Lung (tissue), 12 donors: ENCODE data around the gene CALD1. TPM values are rescaled to one million over a fixed set of nuclear protein-coding genes. Genes with fewer than 3 reads are reported as not detected.

Experiments used
- ATAC-seq: fragments of 200-7000 bp; cut with Tn5 transposase; one replicate; pipeline ENCODE4 v1.9.1; 2020; ENCODE audit warnings: moderate number of reproducible peaks; ENCODE audit not compliant: insufficient read depth, low FRiP score
- DNase-seq, 3 donors: peaks; one replicate each; pipeline ENCODE4 v3.0.0-alpha.2; 2013 to 2017
- H3K27ac ChIP-seq, 2 donors: one replicate each; pipeline ENCODE4 v1.5.1; 2013; ENCODE audit warnings: mild to moderate bottlenecking in 2 of 2, moderate library complexity in 2 of 2, control low read depth in 1 of 2, inconsistent platforms in 1 of 2, low read depth in 1 of 2, low read length in 1 of 2
- H3K27me3 ChIP-seq, 3 donors: one replicate each; pipeline ENCODE4 v1.5.1; 2013; ENCODE audit warnings: low read length in 2 of 3; ENCODE audit not compliant: control insufficient read depth in 3 of 3, insufficient read depth in 3 of 3
- H3K36me3 ChIP-seq, 4 donors: one replicate each; pipeline ENCODE4 v1.5.1; 2013; ENCODE audit warnings: low read length in 4 of 4, mild to moderate bottlenecking in 1 of 4, moderate library complexity in 1 of 4; ENCODE audit not compliant: control insufficient read depth in 4 of 4, insufficient read depth in 4 of 4
- H3K4me1 ChIP-seq, 5 donors: one replicate each; pipeline ENCODE4 v1.5.1; 2013; ENCODE audit warnings: low read length in 5 of 5, mild to moderate bottlenecking in 2 of 5, moderate library complexity in 1 of 5; ENCODE audit not compliant: control insufficient read depth in 5 of 5, insufficient read depth in 5 of 5
- H3K4me3 ChIP-seq: one replicate; pipeline ENCODE4 v1.5.1; 2013; ENCODE audit warnings: mild to moderate bottlenecking, control low read depth, moderate library complexity
- H3K9ac ChIP-seq, 2 donors: one replicate each; pipeline ENCODE4 v1.5.1; 2013; ENCODE audit warnings: low read length in 2 of 2, control low read depth in 1 of 2; ENCODE audit not compliant: insufficient read depth in 1 of 2
- H3K9me3 ChIP-seq, 4 donors: one replicate each; pipeline ENCODE4 v1.5.1; 2013; ENCODE audit warnings: low read length in 3 of 4, mild to moderate bottlenecking in 1 of 4, moderate library complexity in 1 of 4; ENCODE audit not compliant: control insufficient read depth in 4 of 4, insufficient read depth in 3 of 4
- CTCF ChIP-seq: IDR thresholded peaks from 2 replicates; pipeline ENCODE4 v1.5.1; 2012; ENCODE audit warnings: mild to moderate bottlenecking; ENCODE audit errors: control extremely low read depth, extremely low read depth
- WGBS, 2 donors: extraction: QIAGEN DNeasy Blood & Tissue Kit; methylation state at CpG; one replicate each; pipeline ENCODE4 v1.1.7; 2013; 5-methylcytosine and 5-hydroxymethylcytosine counted together
- polyA plus RNA-seq, 2 donors: library from polyadenylated mRNA; stranded (reverse); fragments of 200-250 nt; gene quantifications; one replicate each; pipeline ENCODE4 v1.2.1, GENCODE V29; 2013
- total RNA-seq, 2 donors: library from RNA; depleted of rRNA in 1 of 2; stranded (reverse); fragments of >200 nt in 1 of 2; gene quantifications; one replicate each; pipeline ENCODE4 v1.2.1, GENCODE V29; 2014 to 2021
- donor health status: control.
- donor health status: control.
- donor health status: Bipolar disorder and iron deficiency.
- donor health status: healthy.
- donor health status: DM: yes; HTN: yes; CAD: no.

Gene CALD1
- total and polyA plus RNA-seq, 4 donors = 56.4 to 173 (median 92.0) TPM

DNA sequence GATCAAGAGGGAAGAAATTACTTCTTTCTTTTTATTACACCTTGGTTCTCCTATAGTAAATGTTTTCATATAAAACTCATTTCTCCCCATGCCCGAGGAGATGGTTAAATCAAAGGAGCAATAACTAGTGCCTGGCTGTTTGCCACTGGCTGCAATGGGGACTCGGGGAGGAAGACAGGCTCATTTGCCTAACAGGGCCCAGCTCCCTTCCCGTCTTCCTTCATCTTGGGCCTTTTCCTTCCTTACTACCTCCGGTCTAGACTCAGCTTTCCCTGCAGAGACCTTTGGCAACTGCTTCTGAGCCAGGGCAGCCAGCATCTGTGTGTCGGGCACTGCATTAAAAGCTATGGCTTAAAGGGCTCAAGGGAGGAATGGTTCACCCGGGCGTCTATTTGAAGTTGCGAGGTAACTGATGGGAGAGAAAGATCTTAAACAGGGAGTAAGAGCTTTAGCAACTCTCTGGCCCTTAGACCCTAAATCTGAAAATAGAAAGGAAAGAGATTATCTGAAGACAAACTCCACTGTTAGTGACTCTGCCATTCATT lies 63.5 kb downstream of the CALD1 start:
- H3K4me1 ChIP-seq = peaks cover 0 to 27% (median 6%) of the 10 kb centered on the region in 5 donors
- H3K9ac ChIP-seq = no peak overlapping the region
- peaks cover 0 to 9% (median 2%) of the 10 kb centered on the region in 4 donors for H3K36me3 ChIP-seq
- DNase-seq (no peak), ATAC-seq (no peak)
- H3K9me3 ChIP-seq = no peaks in the 10 kb centered on the region
- H3K27me3 ChIP-seq = no peaks in the 10 kb centered on the region
- H3K4me3 ChIP-seq = no peak overlapping the region
- peak overlapping the region in 1 of 2 donors; percentile 48 for H3K27ac ChIP-seq
- no peak for TF ChIP-seq CTCF
- 59 to 79% methylated on average over 8 of the region's 8 CpGs for WGBS, 2 donors

DNA sequence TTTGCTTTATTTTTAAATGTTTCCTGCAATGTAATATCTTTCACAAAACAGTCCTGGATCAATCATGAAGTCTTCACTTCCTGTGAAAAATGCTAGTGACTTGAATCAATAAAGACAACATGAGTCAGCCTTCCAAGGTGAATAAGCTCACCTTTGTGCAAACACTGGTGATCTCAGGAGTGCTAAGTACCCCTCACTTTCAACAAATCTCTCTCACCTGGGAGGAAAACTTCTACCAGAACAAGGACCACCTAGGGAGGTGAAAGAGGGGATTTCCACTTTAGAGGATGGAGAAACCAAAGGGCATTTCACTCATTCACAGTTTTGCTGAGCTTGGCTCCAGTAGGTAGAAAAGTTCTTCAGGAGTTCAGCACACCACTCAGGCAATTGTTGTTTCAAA lies 64.8 kb downstream of the CALD1 start:
- DNase-seq (no peak), ATAC-seq (no peak)
- Histone ChIP-seq H3K9ac (no peak overlapping the region), H3K9me3 (no peaks in the 10 kb centered on the region), H3K36me3 (peaks cover 0 to 13% (median 2%) of the 10 kb centered on the region in 4 donors), H3K27ac (no peak overlapping the region), H3K4me1 (peaks cover 0 to 29% (median 7%) of the 10 kb centered on the region in 5 donors), H3K4me3 (no peak overlapping the region), H3K27me3 (no peaks in the 10 kb centered on the region)
- no peak for TF ChIP-seq CTCF

- no peak overlapping the region for H3K27ac ChIP-seq
- ATAC-seq (no peak), DNase-seq (no peak)
- no peaks in the 10 kb centered on the region for H3K9me3 ChIP-seq
- H3K36me3 ChIP-seq = peaks cover 0 to 17% (median 2%) of the 10 kb centered on the region in 4 donors
- H3K9ac ChIP-seq = no peak overlapping the region
- peaks cover 0 to 29% (median 7%) of the 10 kb centered on the region in 5 donors for H3K4me1 ChIP-seq
- no peaks in the 10 kb centered on the region for H3K27me3 ChIP-seq
- no peak overlapping the region for H3K4me3 ChIP-seq
- no peak for TF ChIP-seq CTCF
- WGBS, 2 donors = 74 to 81% methylated on average over 3 of the region's 3 CpGs
Observed at GRCh38 chr7:134845461-134845860, 66.0 kb downstream of the CALD1 start.
